OCI-LY7 (cell line): ENCODE results near the gene DGAT2. TPM values are rescaled to one million over a fixed set of nuclear protein-coding genes. Genes with fewer than 3 reads are reported as not detected.

Experiments
- BruUV-seq: library from RNA; stranded (reverse); fragments of 400-500 nt; replicated peaks from 2 replicates; lab custom pipeline; 2021; lab: Mats Ljungman, UMichigan
- CTCF ChIA-PET: fragments of 300-600 bp; sonication (Branson Sonifier 250); formaldehyde crosslinking; loops from one replicate; lab custom pipeline; 2022; ENCODE audit warnings: antibody characterized with exemption; ENCODE audit not compliant: unreplicated experiment; lab: Charles Lee
- POLR2A ChIA-PET: fragments of 300-600 bp; sonication (Branson Sonifier 250); formaldehyde crosslinking; loops from one replicate; lab custom pipeline; 2022; ENCODE audit warnings: antibody characterized with exemption; lab: Charles Lee
- DNase-seq: peaks from one replicate; pipeline ENCODE4 v3.0.0-alpha.2; 2015; ENCODE audit warnings: low spot score
- H2AFZ ChIP-seq: fragments of 200-600 bp; sonication (generic), shearing (Covaris generic); 2 replicates; pipeline ENCODE4 v1.6.1; 2014; ENCODE audit warnings: mild to moderate bottlenecking, antibody characterized with exemption, low read length, moderate library complexity
- H3K27ac ChIP-seq: fragments of 200-600 bp; sonication (generic); 2 replicates; pipeline ENCODE4 v1.5.1; 2014; ENCODE audit warnings: mixed run types, low read depth, mild to moderate bottlenecking, moderate library complexity, low read length, inconsistent platforms; ENCODE audit not compliant: poor library complexity, severe bottlenecking
- H3K36me3 ChIP-seq: fragments of 200-600 bp; sonication (generic); 2 replicates; pipeline ENCODE4 v1.6.1; 2014; ENCODE audit warnings: mild to moderate bottlenecking, antibody characterized with exemption, low read length, moderate library complexity, mixed read lengths; ENCODE audit not compliant: insufficient read depth
- H3K4me1 ChIP-seq: fragments of 200-600 bp; sonication (generic); 2 replicates; pipeline ENCODE4 v1.5.1; 2014; ENCODE audit warnings: mild to moderate bottlenecking, low read length; ENCODE audit not compliant: insufficient read depth, poor library complexity, severe bottlenecking
- H3K4me2 ChIP-seq: fragments of 200-600 bp; sonication (generic); 2 replicates; pipeline ENCODE4 v1.6.1; 2014; ENCODE audit warnings: mild to moderate bottlenecking, low read length
- H3K4me3 ChIP-seq: fragments of 200-600 bp; sonication (generic); 2 replicates; pipeline ENCODE4 v1.5.1; 2014; ENCODE audit warnings: mild to moderate bottlenecking, low read depth, low read length; ENCODE audit not compliant: poor library complexity, severe bottlenecking
- H3K79me2 ChIP-seq: fragments of 200-600 bp; sonication (generic); 2 replicates; pipeline ENCODE4 v1.6.1; 2016; ENCODE audit warnings: low read depth, mild to moderate bottlenecking, low read length, moderate library complexity, mixed read lengths; ENCODE audit not compliant: insufficient read depth
- H3K9me2 ChIP-seq: fragments of 200-600 bp; sonication (generic); 2 replicates; pipeline ENCODE4 v1.6.1; 2016; ENCODE audit warnings: mild to moderate bottlenecking, low read length, mixed read lengths; ENCODE audit not compliant: insufficient read depth
- H3K9me3 ChIP-seq: fragments of 200-600 bp; sonication (generic); 2 replicates; pipeline ENCODE4 v1.6.1; 2014; ENCODE audit warnings: mild to moderate bottlenecking, mixed run types, low read length, mixed read lengths
- H4K20me1 ChIP-seq: fragments of 200-600 bp; sonication (generic); 2 replicates; pipeline ENCODE4 v1.6.1; 2014; ENCODE audit warnings: mild to moderate bottlenecking, antibody characterized with exemption, low read length, moderate library complexity, mixed read lengths; ENCODE audit not compliant: insufficient read depth
- CTCF ChIP-seq: fragments of 200-600 bp; sonication (generic); conservative IDR thresholded peaks from 2 replicates; pipeline ENCODE4 v1.5.1; 2014; ENCODE audit warnings: mild to moderate bottlenecking, antibody characterized with exemption, low read length, moderate library complexity, mixed read lengths
- EZH2phosphoT487 ChIP-seq: fragments of 200-600 bp; sonication (generic); IDR thresholded peaks from 2 replicates; pipeline ENCODE4 v1.6.1; 2018; ENCODE audit warnings: low read depth, borderline replicate concordance, mild to moderate bottlenecking, mixed run types, antibody characterized with exemption, low read length, moderate library complexity, mixed read lengths
- intact Hi-C: fragments of 100-400 bp; cut with micrococcal nuclease; formaldehyde crosslinking; loops from one replicate; pipeline ENCODE4 v1.10.0; 2022; ENCODE audit not compliant: unreplicated experiment
- total RNA-seq, 2 experiments: library from RNA; depleted of rRNA in 1 of 2; stranded (reverse); fragments of >200 nt in 1 of 2; shearing (Covaris generic) in 1 of 2; gene quantifications; 2 replicates each; pipeline ENCODE4 v1.2.3, GENCODE V29; 2014 to 2022

DGAT2 gene
- total RNA-seq, 2 experiments from 2014 or later = 5.6 to 6.5 TPM

GRCh38 chr11:75783416-75784084 is 15.0 kb downstream of the DGAT2 start:
- TF ChIP-seq EZH2phosphoT487 (no peak), CTCF (no peak)
- Histone ChIP-seq H3K4me2 (no peak overlapping the region), H3K4me3 (no peak overlapping the region), H4K20me1 (no peaks in the 10 kb centered on the region), H3K79me2 (no peaks in the 10 kb centered on the region), H2AFZ (no peak overlapping the region), H3K27ac (no peak overlapping the region), H3K4me1 (no peaks in the 10 kb centered on the region), H3K36me3 (no peaks in the 10 kb centered on the region), H3K9me2 (no peaks in the 10 kb centered on the region), H3K9me3 (no peaks in the 10 kb centered on the region)
- CTCF ChIA-PET = no interaction called here
- intact Hi-C loops = no loop called here
- POLR2A ChIA-PET = interaction anchor here (1.0 kb wide), 1 partner anchor 11 kb away, joined by 3 read pairs; no protein-coding TSS in a partner anchor
- no peak for DNase-seq
- no TSS peak for BruUV-seq

GRCh38 chr11:75784085-75784478 is 15.5 kb downstream of the DGAT2 start:
- Histone ChIP-seq H3K9me3 (no peaks in the 10 kb centered on the region), H3K9me2 (no peaks in the 10 kb centered on the region), H3K4me1 (no peaks in the 10 kb centered on the region), H3K36me3 (no peaks in the 10 kb centered on the region), H3K27ac (no peak overlapping the region), H3K4me2 (no peak overlapping the region), H2AFZ (no peak overlapping the region), H4K20me1 (no peaks in the 10 kb centered on the region), H3K79me2 (no peaks in the 10 kb centered on the region), H3K4me3 (no peak overlapping the region)
- ChIA-PET CTCF (no interaction called here), POLR2A (no interaction called here)
- TF ChIP-seq CTCF (no peak), EZH2phosphoT487 (no peak)
- BruUV-seq = no TSS peak
- intact Hi-C loops = no loop called here
- no peak for DNase-seq

GRCh38 chr11:75784506-75784905 is 15.9 kb downstream of the DGAT2 start:
- Histone ChIP-seq H3K36me3 (no peaks in the 10 kb centered on the region), H3K4me2 (no peak overlapping the region), H3K9me2 (no peaks in the 10 kb centered on the region), H2AFZ (no peak overlapping the region), H3K27ac (no peak overlapping the region), H3K4me1 (no peaks in the 10 kb centered on the region), H3K79me2 (no peaks in the 10 kb centered on the region), H3K9me3 (no peaks in the 10 kb centered on the region), H4K20me1 (no peaks in the 10 kb centered on the region), H3K4me3 (no peak overlapping the region)
- TF ChIP-seq EZH2phosphoT487 (no peak), CTCF (no peak)
- BruUV-seq = no TSS peak
- no peak for DNase-seq
- ChIA-PET CTCF (no interaction called here), POLR2A (no interaction called here)
- intact Hi-C loops = no loop called here
